UCSD-AML1 (cell line): ENCODE data around the gene EIF4EBP2.

Source experiments
- DNase-seq: peaks from one replicate; lab custom pipeline; 2025; ENCODE audit not compliant: unreplicated experiment; lab: John Stamatoyannopoulos, UW

The EIF4EBP2 gene

GRCh38 chr10:70459774-70460490 is 56.0 kb downstream of the EIF4EBP2 start:
- no peak for DNase-seq

- peak; percentile 40 for DNase-seq
Observed at GRCh38 chr10:70461397-70462348, 57.7 kb downstream of the EIF4EBP2 start.

GRCh38 chr10:70462349-70462984 is 58.5 kb downstream of the EIF4EBP2 start:
- no peak for DNase-seq

GRCh38 chr10:70465278-70465677 is 61.3 kb downstream of the EIF4EBP2 start:
- no peak for DNase-seq

- DNase-seq = no peak
Observed at GRCh38 chr10:70465832-70466231, 61.9 kb downstream of the EIF4EBP2 start.

- no peak for DNase-seq
Observed at GRCh38 chr10:70466951-70467350, 63.0 kb downstream of the EIF4EBP2 start.

GRCh38 chr10:70472799-70473454 is 69.0 kb downstream of the EIF4EBP2 start:
- no peak for DNase-seq

GRCh38 chr10:70474780-70475179 is 70.8 kb downstream of the EIF4EBP2 start:
- no peak for DNase-seq

GRCh38 chr10:70475661-70476060 is 71.7 kb downstream of the EIF4EBP2 start:
- DNase-seq = no peak

GRCh38 chr10:70476249-70477035 is 72.5 kb downstream of the EIF4EBP2 start:
- no peak for DNase-seq

- no peak for DNase-seq
Observed at GRCh38 chr10:70477661-70478162, 73.8 kb downstream of the EIF4EBP2 start.
